HepG2 (cell line): ENCODE results near the gene CAD. TPM values are rescaled to one million over a fixed set of nuclear protein-coding genes. Genes with fewer than 3 reads are reported as not detected.

Source experiments
- AHDC1 ChIP-seq: sonication (generic); formaldehyde crosslinking; IDR thresholded peaks from 2 replicates; pipeline ENCODE4 v1.5.1; 2020; ENCODE audit warnings: mild to moderate bottlenecking, missing genetic modification reagents, borderline replicate concordance
- E2F2 ChIP-seq: sonication (generic); formaldehyde crosslinking; IDR thresholded peaks from 2 replicates; pipeline ENCODE4 v1.4.0; 2020; ENCODE audit warnings: missing genetic modification reagents, borderline replicate concordance
- FOXO4 ChIP-seq: sonication (generic); formaldehyde crosslinking; conservative IDR thresholded peaks from 2 replicates; pipeline ENCODE4 v1.8.1; 2023; ENCODE audit warnings: missing genetic modification reagents
- GZF1 ChIP-seq: sonication (generic); formaldehyde crosslinking; IDR thresholded peaks from 2 replicates; pipeline ENCODE4 v1.5.1; 2020; ENCODE audit warnings: mild to moderate bottlenecking, missing genetic modification reagents
- HOXA7 ChIP-seq: sonication (generic); formaldehyde crosslinking; IDR thresholded peaks from 2 replicates; pipeline ENCODE4 v1.8.1; 2022; ENCODE audit warnings: mild to moderate bottlenecking, missing genetic modification reagents, moderate library complexity
- IKZF1 ChIP-seq: fragments of 450-650 bp; IDR thresholded peaks from 2 replicates; pipeline ENCODE4 v1.7.1; 2016
- NCOA2 ChIP-seq: sonication (generic); formaldehyde crosslinking; IDR thresholded peaks from 2 replicates; pipeline ENCODE4 v1.8.0; 2022; ENCODE audit warnings: inconsistent platforms
- NCOR1 ChIP-seq: fragments of 200-600 bp; sonication (generic); IDR thresholded peaks from 2 replicates; pipeline ENCODE4 v1.7.0; 2017; ENCODE audit warnings: antibody characterized with exemption, low read length, borderline replicate concordance
- SMARCC2 ChIP-seq: fragments of 450-650 bp; IDR thresholded peaks from 2 replicates; pipeline ENCODE4 v1.6.1; 2017; ENCODE audit warnings: antibody characterized with exemption, mild to moderate bottlenecking
- SP140L ChIP-seq: sonication (generic); formaldehyde crosslinking; IDR thresholded peaks from 2 replicates; pipeline ENCODE4 v1.4.0; 2020; ENCODE audit warnings: missing genetic modification reagents, borderline replicate concordance
- TOE1 ChIP-seq: sonication (generic); formaldehyde crosslinking; IDR thresholded peaks from 2 replicates; pipeline ENCODE4 v1.4.0; 2020; ENCODE audit warnings: mild to moderate bottlenecking, missing genetic modification reagents
- ZBTB2 ChIP-seq: sonication (generic); formaldehyde crosslinking; IDR thresholded peaks from 2 replicates; pipeline ENCODE4 v1.8.0; 2022; ENCODE audit warnings: low read depth, missing genetic modification reagents
- ZFP36 ChIP-seq: fragments of 150-350 bp; IDR thresholded peaks from 2 replicates; pipeline ENCODE4 v1.6.1; 2018; ENCODE audit warnings: borderline replicate concordance, low read length, low read depth; ENCODE audit not compliant: partially characterized antibody
- ZNF468 ChIP-seq: sonication (generic); formaldehyde crosslinking; IDR thresholded peaks from 2 replicates; pipeline ENCODE4 v1.8.0; 2022; ENCODE audit warnings: mild to moderate bottlenecking, moderate library complexity, missing genetic modification reagents
- ZNF484 ChIP-seq: sonication (generic); formaldehyde crosslinking; IDR thresholded peaks from 2 replicates; pipeline ENCODE4 v1.5.1; 2020; ENCODE audit warnings: mild to moderate bottlenecking, low read depth, missing genetic modification reagents, borderline replicate concordance
- polyA plus RNA-seq, 8 experiments: library from polyadenylated mRNA; depleted of rRNA in 3 of 8; stranded (reverse) in 7 of 8; unstranded in 1 of 8; fragments of >200 nt; fragmentation: Illumina TruSeq in 4 of 8; extraction: Trizol in 4 of 8; gene quantifications; 2 replicates each; pipeline versions ENCODE4 v1.2.1 to v1.2.3, GENCODE V29; 2011 to 2016; ENCODE audit warnings: low read depth in 4 of 8, missing spikeins in 1 of 8, mixed read lengths in 1 of 8; ENCODE audit not compliant: insufficient read depth in 1 of 8
- total RNA-seq, 5 experiments: library from RNA; depleted of rRNA; stranded (reverse); fragments of >200 nt; fragmentation: Illumina TruSeq; extraction: Trizol; gene quantifications; 2 replicates each; pipeline ENCODE4 v1.2.3, GENCODE V29; 2016; ENCODE audit warnings: low read depth in 1 of 5

Gene CAD
- total and polyA plus RNA-seq, 2 of the 13 experiments (the other 11 are each of a cell fraction or from before 2014, with no cell fraction given), result 21.7 to 37.0 TPM

GRCh38 chr2:27171351-27171848, 45.8 kb upstream of the CAD start (continued):
- TF ChIP-seq ZFP36, result no peak
- TF ChIP-seq ZNF468 (CRISPR knock-in tag), result no peak
- TF ChIP-seq NCOR1, result peak; percentile 84; the same call in 1 of the 2 replicates
- no peak for TF ChIP-seq SMARCC2
- no peak for TF ChIP-seq E2F2 (CRISPR knock-in tag)
- TF ChIP-seq GZF1 (CRISPR knock-in tag), result no peak
- TF ChIP-seq ZNF484 (CRISPR knock-in tag), result no peak
- no peak for TF ChIP-seq FOXO4 (CRISPR knock-in tag)
- TF ChIP-seq IKZF1, result no peak
- TF ChIP-seq ZBTB2 (CRISPR knock-in tag), result no peak
- TF ChIP-seq SP140L (CRISPR knock-in tag), result no peak
- peak; percentile 95 for TF ChIP-seq NCOA2 (CRISPR knock-in tag)
- no peak for TF ChIP-seq TOE1
- no peak for TF ChIP-seq HOXA7
- TF ChIP-seq AHDC1 (CRISPR knock-in tag), result peak; percentile 93
